KMS-11 (cell line): ENCODE results near the gene TP53AIP1.

Source experiments
- H2AFZ ChIP-seq: fragments of 200-600 bp; sonication (generic); 2 replicates; pipeline ENCODE4 v1.6.1; 2016; ENCODE audit warnings: antibody characterized with exemption, mixed run types, low read depth
- H3K27ac ChIP-seq: fragments of 200-600 bp; sonication (generic); 2 replicates; pipeline ENCODE4 v1.6.1; 2016; ENCODE audit warnings: mild to moderate bottlenecking, mixed run types
- H3K27me3 ChIP-seq: fragments of 200-600 bp; sonication (generic); 2 replicates; pipeline ENCODE4 v1.6.1; 2017; ENCODE audit warnings: mild to moderate bottlenecking, low read depth, mixed run types, moderate library complexity; ENCODE audit not compliant: insufficient read depth
- H3K36me3 ChIP-seq: fragments of 200-600 bp; sonication (generic); 2 replicates; pipeline ENCODE4 v1.6.1; 2017; ENCODE audit warnings: mild to moderate bottlenecking, mixed run types; ENCODE audit not compliant: insufficient read depth
- H3K4me1 ChIP-seq: fragments of 200-600 bp; sonication (generic); 2 replicates; pipeline ENCODE4 v1.6.1; 2016; ENCODE audit warnings: mild to moderate bottlenecking, low read depth, mixed run types; ENCODE audit not compliant: poor library complexity, severe bottlenecking
- H3K4me2 ChIP-seq: fragments of 200-600 bp; sonication (generic); 2 replicates; pipeline ENCODE4 v1.7.0; 2016; ENCODE audit warnings: mild to moderate bottlenecking, mixed run types
- H3K4me3 ChIP-seq: fragments of 200-600 bp; sonication (generic); IDR thresholded peaks from 2 replicates; pipeline ENCODE4 v1.6.1; 2017; ENCODE audit warnings: low read depth, low read length, mixed read lengths; ENCODE audit not compliant: insufficient read depth
- H3K79me2 ChIP-seq: fragments of 200-600 bp; sonication (generic); 2 replicates; pipeline ENCODE4 v1.6.1; 2016; ENCODE audit warnings: low read depth, mixed run types; ENCODE audit not compliant: insufficient read depth
- H3K9ac ChIP-seq: fragments of 200-600 bp; sonication (generic); 2 replicates; pipeline ENCODE4 v1.6.1; 2016; ENCODE audit warnings: mild to moderate bottlenecking, mixed run types
- H4K20me1 ChIP-seq: fragments of 200-600 bp; sonication (generic); 2 replicates; pipeline ENCODE4 v1.6.1; 2016; ENCODE audit warnings: mild to moderate bottlenecking, mixed run types; ENCODE audit not compliant: insufficient read depth
- TF ChIP-seq, protein P1 (sequence below): fragments of 200-600 bp; sonication (generic); conservative IDR thresholded peaks from 2 replicates; pipeline ENCODE4 v1.6.1; 2017; ENCODE audit warnings: low read depth, mild to moderate bottlenecking, antibody characterized with exemption, low read length, moderate library complexity, mixed read lengths

The TP53AIP1 gene

DNA sequence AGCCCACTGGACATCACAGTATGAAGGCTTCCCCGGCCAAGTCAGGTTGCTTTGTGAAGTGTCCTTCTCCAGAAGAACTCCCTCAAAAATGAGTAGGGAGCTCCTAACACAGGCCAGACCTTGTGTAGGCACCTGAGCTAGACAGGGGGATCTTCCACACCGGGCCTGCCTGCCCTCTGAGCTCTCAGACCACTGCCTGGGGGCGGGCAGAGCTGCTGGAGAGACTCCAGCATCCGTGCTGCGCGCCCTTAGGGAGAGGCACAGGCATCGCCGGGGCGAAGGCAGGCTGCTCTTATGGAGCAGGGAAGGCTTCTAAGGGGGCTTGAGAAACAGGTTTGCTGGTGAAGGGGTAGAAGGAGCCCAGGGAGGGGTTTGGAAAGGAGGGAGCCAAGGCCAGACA lies 47.1 kb downstream of the TP53AIP1 start:
- no peaks in the 10 kb centered on the region for H4K20me1 ChIP-seq
- H3K4me1 ChIP-seq: no peaks in the 10 kb centered on the region
- H3K9ac ChIP-seq: no peak overlapping the region
- no peaks in the 10 kb centered on the region for H3K27me3 ChIP-seq
- no peak overlapping the region for H2AFZ ChIP-seq
- TF ChIP-seq, protein P1, sequence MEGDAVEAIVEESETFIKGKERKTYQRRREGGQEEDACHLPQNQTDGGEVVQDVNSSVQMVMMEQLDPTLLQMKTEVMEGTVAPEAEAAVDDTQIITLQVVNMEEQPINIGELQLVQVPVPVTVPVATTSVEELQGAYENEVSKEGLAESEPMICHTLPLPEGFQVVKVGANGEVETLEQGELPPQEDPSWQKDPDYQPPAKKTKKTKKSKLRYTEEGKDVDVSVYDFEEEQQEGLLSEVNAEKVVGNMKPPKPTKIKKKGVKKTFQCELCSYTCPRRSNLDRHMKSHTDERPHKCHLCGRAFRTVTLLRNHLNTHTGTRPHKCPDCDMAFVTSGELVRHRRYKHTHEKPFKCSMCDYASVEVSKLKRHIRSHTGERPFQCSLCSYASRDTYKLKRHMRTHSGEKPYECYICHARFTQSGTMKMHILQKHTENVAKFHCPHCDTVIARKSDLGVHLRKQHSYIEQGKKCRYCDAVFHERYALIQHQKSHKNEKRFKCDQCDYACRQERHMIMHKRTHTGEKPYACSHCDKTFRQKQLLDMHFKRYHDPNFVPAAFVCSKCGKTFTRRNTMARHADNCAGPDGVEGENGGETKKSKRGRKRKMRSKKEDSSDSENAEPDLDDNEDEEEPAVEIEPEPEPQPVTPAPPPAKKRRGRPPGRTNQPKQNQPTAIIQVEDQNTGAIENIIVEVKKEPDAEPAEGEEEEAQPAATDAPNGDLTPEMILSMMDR: no peak
- no peak overlapping the region for H3K4me3 ChIP-seq
- H3K36me3 ChIP-seq: no peaks in the 10 kb centered on the region
- H3K27ac ChIP-seq: no peak overlapping the region
- no peaks in the 10 kb centered on the region for H3K79me2 ChIP-seq
- H3K4me2 ChIP-seq: no peak overlapping the region

GRCh38 chr11:128894685-128895084 lies 48.0 kb downstream of the TP53AIP1 start:
- no peaks in the 10 kb centered on the region for H4K20me1 ChIP-seq
- no peaks in the 10 kb centered on the region for H3K27me3 ChIP-seq
- no peaks in the 10 kb centered on the region for H3K36me3 ChIP-seq
- H3K4me3 ChIP-seq: no peak overlapping the region
- H3K4me1 ChIP-seq: no peaks in the 10 kb centered on the region
- H3K79me2 ChIP-seq: no peaks in the 10 kb centered on the region
- no peak overlapping the region for H2AFZ ChIP-seq
- H3K4me2 ChIP-seq: no peak overlapping the region
- H3K9ac ChIP-seq: no peak overlapping the region
- no peak overlapping the region for H3K27ac ChIP-seq
- TF ChIP-seq, protein P1: no peak

DNA sequence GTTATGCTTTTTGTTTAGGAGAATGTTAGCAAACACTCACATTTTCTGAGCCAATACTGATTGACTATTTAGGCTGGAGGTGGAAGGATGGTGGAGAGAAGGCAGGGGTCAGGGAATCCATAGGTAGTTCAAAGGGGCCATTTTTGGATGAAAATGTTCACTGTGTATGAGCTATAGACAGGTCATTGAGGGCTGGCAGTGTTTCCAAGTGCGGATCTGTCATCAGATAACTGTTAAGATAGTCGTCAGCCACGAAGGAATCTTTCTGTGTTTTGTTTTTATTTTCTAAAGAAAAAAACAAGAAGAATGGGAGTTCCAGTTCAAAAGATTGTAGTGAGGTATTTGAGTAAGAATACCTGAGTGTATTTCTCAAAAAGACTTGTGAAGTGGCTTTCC lies 48.4 kb downstream of the TP53AIP1 start:
- Histone ChIP-seq H3K36me3 (no peaks in the 10 kb centered on the region), H4K20me1 (no peaks in the 10 kb centered on the region), H2AFZ (no peak overlapping the region), H3K79me2 (no peaks in the 10 kb centered on the region), H3K4me1 (no peaks in the 10 kb centered on the region), H3K27ac (no peak overlapping the region), H3K4me2 (no peak overlapping the region; the same call in 1 of the 2 replicates), H3K9ac (no peak overlapping the region), H3K4me3 (no peak overlapping the region), H3K27me3 (no peaks in the 10 kb centered on the region)
- TF ChIP-seq, protein P1: no peak

GRCh38 chr11:128893578-128894285 lies 48.9 kb downstream of the TP53AIP1 start:
- H4K20me1 ChIP-seq: no peaks in the 10 kb centered on the region
- no peak overlapping the region for H3K9ac ChIP-seq
- no peak overlapping the region for H3K4me3 ChIP-seq
- H3K27me3 ChIP-seq: no peaks in the 10 kb centered on the region
- TF ChIP-seq, protein P1: no peak
- no peaks in the 10 kb centered on the region for H3K4me1 ChIP-seq
- no peak overlapping the region for H2AFZ ChIP-seq
- H3K36me3 ChIP-seq: no peaks in the 10 kb centered on the region
- no peaks in the 10 kb centered on the region for H3K79me2 ChIP-seq
- H3K4me2 ChIP-seq: no peak overlapping the region; the same call in 1 of the 2 replicates
- no peak overlapping the region for H3K27ac ChIP-seq
